HG03565 (cell line): ENCODE data around the gene SHROOM1.
"Not testable (repeated sequence)": the region's sequence is repeated elsewhere in the genome, so short reads cannot be mapped to it uniquely, and the experiment has no call there.

Experiments
- ATAC-seq: cut with Tn5 transposase; IDR thresholded peaks from one replicate; pipeline ENCODE4 v1.9.1; 2021; ENCODE audit warnings: mild to moderate bottlenecking, moderate library complexity; ENCODE audit not compliant: unreplicated experiment

SHROOM1 gene

DNA sequence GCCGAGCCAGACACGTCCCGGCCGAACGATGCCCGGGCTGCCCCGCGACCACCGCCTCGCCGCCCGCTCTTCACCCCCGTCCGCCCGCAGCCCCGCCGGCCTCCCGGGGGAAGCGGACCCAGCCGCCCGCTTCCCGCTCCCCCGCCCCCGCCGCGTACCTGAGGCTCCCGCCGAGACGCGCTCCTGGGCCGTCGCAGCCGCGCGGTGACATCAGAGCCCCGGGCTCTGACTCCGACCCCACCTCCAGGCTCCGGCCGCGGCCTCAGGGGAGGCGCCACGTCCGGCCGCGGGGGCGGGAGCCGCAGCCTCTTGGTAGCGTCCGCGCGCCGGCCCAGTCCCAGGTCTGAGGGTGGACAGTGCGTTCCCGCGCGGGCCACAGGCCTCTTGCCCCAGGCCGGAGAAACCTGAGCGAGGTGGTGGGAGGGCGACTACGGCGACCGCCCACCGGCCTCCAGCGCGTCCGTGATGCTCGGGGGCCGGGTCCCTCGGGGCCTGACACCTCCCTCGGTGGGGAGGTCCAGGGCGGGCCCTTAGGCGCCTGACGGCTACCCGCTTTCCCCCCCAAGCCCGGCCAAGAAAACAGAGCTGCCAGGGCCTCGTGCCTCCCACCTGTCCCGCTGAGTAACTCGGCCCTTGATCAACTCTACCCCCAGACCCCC is at the start of gene SHROOM1:
Gene SHROOM1, minus strand, starts transcription at position 212 of the 659 bp plus-strand sequence. CDS start 4,507 bp downstream, outside the sequence.
- peak; percentile 62 for ATAC-seq

GRCh38 chr5:132877938-132878337 is 47.5 kb upstream of the SHROOM1 start:
- no peak for ATAC-seq

DNA sequence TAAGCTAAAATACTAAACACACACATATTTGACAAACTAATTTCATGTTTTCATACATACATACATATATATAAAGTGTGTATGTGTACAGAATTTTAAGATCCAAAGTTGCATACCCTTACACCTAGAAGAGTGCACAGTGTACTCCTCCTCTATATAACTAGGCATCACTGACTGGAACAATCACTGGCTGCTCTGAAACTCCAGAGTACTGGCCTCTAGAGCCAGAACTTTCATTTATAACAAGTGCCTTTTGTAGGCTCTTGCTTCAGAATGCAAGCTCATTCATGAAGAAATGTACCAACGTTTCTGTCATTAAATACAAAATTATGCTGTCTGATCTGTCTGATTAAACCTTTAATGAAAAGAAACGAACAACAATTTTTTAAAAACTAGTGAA is 47.0 kb upstream of the SHROOM1 start:
- ATAC-seq, result no peak

DNA sequence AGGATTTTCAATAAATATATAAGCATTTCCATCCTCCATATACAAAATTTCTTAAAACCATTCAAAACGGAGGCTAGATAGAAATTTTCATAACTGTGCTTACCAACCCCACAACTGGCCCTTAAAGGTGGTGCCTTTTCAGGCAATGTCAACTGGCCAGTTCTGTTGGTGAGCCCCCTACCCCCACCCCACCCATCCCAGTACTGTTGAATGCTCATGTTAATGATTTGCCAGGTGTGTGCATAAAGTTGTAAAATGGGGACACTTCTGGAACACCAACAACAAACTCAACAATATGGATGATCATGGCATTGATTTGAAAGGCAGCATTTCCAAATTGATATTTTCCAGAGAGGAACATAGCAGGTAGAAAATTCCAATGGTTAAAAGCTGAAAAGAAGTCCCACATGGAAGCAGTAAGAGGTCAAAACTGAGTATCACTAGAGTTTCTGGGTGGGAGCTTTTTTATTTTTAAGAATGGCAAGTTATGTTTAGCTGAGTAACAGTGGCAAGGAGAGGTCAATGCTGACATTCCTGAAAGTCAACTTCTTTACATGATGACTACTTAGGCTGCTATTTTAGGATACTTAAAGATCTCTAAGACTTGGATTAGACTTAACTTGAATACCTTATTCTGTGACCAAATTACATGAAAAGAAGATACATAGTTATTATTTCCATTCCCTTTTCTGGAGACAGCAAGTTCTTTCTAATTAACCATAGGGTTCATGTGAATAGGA is 45.7 kb upstream of the SHROOM1 start:
- no peak for ATAC-seq

- no peak for ATAC-seq
Observed at GRCh38 chr5:132873930-132874271, 43.5 kb upstream of the SHROOM1 start.

DNA sequence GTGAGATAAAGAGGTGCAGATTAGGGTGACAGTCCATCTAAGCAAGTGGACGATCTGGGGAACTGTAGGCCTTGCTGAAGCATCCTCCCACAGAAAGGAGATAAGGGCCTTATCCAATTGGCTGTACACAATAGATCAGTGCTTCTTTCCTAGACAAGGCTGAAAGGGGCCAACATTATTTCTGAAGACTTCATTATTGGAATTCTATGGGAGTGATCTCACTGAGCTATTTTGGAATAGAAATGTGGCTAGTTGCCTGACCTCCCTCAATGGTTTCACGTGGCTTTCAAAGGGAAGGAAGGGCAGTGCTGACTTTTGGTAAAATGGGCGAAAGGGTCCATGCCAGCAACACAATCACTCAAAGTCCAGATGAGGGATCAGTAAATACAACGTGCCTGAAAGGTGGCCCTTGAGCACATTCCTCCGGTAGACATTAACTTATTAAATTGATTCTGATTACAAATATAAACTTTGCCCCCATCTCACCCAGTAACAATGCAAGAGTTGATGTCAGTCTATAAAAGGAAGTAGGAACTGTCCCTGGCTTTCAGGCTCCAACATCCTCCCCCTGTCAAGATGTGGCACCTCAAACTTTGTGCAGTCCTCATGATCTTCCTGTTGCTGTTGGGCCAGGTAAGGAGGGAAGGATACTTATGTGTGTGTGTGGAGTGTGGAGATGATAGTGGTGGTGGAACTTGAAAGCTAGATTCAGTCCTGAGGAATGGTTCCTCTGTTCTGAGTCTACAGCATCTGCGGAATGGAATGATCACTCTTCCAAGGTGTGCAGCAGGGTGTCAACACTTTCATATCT is 42.9 kb upstream of the SHROOM1 start, which contains the start of gene LEAP2:
Gene LEAP2, plus strand, starts transcription at position 550 of the 811 bp plus-strand sequence. Its CDS starts 27 bp downstream, at position 577.
- ATAC-seq, result no peak

DNA sequence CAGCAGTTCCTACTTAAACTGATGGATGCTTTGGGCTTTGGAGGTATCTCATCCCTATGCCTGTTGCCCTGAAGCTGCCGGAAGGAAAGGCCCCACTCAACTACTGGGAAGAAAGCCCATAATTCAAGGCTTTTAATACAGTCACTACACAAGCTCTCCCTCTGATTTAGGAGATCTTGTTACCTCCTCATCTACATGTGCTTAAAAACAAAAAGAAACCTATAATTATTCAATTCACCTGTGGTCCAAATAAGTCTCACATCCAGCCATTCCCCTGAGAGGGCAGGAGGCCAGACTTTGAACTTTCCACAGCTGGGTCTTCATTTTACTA is 42.3 kb upstream of the SHROOM1 start:
- no peak for ATAC-seq

GRCh38 chr5:132871459-132872284 is 41.2 kb upstream of the SHROOM1 start:
- no peak for ATAC-seq

DNA sequence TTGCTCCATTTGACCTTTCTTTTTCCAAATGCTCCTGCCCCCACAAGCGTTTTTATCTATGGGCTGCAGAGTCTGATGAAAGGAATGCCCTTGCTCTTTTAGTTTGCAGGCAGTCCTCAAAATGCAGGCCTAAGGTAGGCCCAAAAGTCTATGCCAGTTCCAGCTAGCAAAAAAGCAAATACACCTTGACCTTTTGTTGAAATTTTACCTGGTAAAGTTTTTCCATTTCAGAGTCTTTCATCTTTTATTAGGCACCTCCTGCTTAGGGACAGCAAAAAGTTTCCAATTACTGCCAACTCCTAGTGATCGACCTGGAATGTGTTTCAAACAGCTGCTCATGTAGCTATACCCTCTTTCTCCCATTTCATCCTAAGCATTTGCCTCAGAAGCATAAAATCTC is 40.4 kb upstream of the SHROOM1 start:
- ATAC-seq, result no peak

DNA sequence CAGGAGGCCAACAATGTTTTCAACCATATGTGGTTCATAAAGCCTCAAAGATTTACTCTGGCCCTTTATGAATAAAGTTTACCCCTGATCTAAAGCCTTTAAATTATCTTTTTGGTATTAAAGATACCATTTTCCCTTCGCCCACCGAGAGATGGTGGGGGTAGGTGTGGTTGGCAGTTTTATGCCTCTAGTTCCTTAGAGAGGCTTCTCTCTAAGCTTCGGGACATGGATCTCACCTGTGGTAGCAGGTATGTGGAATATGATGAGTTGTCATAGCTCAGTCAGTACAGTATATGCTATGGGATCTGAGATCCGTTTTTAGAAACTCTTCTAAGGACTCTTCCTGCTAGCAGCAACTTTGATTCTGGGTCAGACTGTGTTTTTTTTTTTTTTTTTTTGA is 38.3 kb upstream of the SHROOM1 start:
- ATAC-seq, result no peak

- ATAC-seq, result no peak
Observed at GRCh38 chr5:132867046-132867451, 36.6 kb upstream of the SHROOM1 start.

GRCh38 chr5:132866342-132867045 is 36.0 kb upstream of the SHROOM1 start, which contains the start of the genes GDF9 and UQCRQ:
GDF9 (minus strand) TSS chr5:132866469; CDS start chr5:132864533, 1,936 bp downstream.
UQCRQ (plus strand) TSS chr5:132866642; CDS start chr5:132866882, 240 bp downstream.
- ATAC-seq, result peak; percentile 96

DNA sequence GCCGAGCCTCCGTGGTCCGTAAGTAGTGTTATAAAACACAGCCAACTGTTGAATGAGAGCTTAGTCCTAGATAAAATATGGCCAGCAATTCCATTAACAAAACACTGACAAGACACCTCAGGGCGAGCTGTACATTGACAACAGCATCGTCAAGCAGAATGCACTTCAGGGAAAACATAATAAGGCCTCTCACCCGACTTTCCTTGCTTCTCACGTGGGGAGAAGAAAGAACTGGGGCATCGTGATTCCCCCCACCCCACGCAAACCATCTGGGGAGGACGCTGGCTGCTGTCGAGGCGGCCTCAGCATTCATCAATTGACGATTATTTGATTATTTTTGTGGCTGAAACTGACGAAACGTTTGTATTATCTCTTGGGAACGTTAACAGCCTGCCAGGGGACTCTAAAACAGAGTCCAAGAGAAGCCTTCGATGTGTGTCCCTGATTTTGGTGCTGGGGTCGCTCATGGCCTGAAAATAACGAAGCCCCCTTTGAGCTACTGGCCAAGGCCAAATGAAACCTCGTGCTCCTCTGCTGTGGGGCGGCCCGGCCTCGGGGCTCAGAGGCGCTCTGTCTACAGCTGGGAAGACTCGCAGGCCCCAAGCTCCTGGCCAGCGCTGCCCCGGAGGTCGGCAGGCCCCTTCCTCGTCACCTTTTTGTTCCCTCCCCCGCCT is 35.4 kb upstream of the SHROOM1 start:
- peak; percentile 2 for ATAC-seq

GRCh38 chr5:132860742-132861141 is 30.3 kb upstream of the SHROOM1 start:
- ATAC-seq, result no peak

DNA sequence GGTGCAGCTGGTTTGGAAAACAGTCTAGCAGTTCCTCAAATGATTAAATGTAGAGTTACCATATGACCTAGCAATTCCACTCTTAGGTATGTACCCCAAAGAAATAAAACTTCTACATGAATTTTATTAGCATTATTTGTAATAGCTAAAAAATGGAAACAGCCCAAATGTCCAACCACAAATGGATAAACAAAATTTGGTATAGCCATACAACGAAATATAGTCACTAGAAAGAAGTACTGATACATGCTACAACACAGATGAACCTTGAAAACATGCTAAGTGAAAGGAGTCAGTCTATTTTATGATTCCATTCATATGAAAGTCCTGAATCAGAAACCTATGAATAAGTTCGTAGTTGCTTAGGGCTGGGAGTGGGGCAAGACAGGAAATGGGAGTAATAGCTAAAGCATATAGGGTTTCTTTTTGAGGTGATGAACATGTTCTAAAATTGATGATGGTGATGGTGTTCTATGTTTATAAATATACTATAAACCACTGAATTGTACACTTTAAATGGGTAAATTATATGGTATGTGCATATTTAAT is 29.5 kb upstream of the SHROOM1 start:
- ATAC-seq, result no peak

DNA sequence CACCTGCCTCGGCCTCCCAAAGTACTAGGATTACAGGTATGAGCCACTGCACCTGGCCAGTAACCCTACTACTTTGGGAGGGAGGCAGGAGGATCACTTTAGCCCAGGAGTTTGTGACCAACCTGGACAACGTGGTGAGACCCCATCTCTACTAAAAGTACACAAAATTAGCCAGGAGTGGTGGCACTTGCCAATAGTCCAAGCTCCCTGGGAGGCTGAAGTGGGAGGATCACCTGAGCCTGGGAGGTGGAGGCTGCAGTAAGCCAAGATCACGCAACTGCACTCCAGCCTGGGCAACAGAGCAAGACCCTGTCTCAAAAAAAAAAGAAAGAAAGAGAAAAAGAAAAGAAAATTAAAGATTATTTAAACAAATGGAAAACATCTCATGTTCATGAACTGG is 25.6 kb upstream of the SHROOM1 start:
- ATAC-seq, result no peak

DNA sequence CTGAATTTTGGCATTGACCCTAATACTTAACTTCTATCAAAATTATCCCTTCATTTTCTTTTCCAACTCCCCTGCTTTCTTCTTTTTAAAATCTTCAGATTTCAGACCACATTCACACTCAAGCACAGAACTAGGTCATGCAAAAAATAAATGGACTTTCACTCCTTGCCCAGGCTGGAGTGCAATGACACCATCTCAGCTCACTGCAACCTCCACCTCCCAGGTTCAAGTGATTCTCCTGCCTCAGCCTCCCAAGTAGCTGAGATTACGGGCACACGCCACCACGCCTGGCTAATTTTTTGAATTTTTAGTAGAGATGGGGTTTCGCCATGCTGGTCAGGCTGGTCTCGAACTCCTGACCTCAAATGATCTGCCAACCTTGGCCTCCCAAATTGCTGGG is 24.5 kb upstream of the SHROOM1 start:
- not testable (repeated sequence) for ATAC-seq

GRCh38 chr5:132854301-132854700 is 23.9 kb upstream of the SHROOM1 start:
- ATAC-seq, result no peak

GRCh38 chr5:132853790-132854189 is 23.3 kb upstream of the SHROOM1 start:
- ATAC-seq, result no peak
